GM11168 (cell line): Measurements from ENCODE around the gene GMPR.

ENCODE experiments used
- in situ Hi-C: fragments of 300-500 bp; cut with MboI; formaldehyde crosslinking; loops from one replicate; pipeline ENCODE4 v1.12.0; 2022; ENCODE audit warnings: low sequenced_read_pairs; ENCODE audit not compliant: unreplicated experiment

GMPR gene

DNA sequence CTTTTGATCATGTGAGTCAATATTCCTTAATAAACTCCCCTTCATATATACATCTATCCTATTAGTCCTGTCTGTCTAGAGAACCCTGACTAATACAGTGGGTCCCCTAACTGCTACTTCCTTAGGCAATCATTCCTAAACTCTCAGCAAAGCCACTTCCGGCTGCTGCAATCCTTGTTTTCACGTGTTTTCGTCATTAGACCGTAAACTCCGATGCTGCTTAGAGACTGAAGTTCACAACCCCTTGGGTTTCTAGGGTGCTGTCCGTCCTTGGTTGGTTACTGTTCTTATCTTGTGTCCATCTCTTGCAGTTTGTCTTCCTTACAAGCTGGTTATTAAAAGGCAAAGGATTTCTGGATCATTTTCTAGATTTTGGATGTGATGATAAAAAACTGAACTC, 106.4 kb downstream of the GMPR start:
- in situ Hi-C loops = loop anchor here (5.0 kb wide), 1 partner anchor 48 kb away; no protein-coding TSS in a partner anchor
